ENCODE results near the gene GFPT2. TPM values are rescaled to one million over a fixed set of nuclear protein-coding genes. Genes with fewer than 3 reads are reported as not detected.

GFPT2 gene
- 12.3 TPM for polyA plus RNA-seq (2013, experiment 1 of 2)
- polyA plus RNA-seq (2013, experiment 2 of 2) = 12.0 TPM

- Histone ChIP-seq H3K4ac (ENCODE audit: low read depth in 1 of 2, low read length in 2 of 2) (peak within 1 kb of the TSS; percentile 13 to 43), H3K4me2 (ENCODE audit: low read length, poor library complexity, severe bottlenecking) (peak within 1 kb of the TSS; percentile 95), H3K27ac (ENCODE audit: low read length, poor library complexity, severe bottlenecking) (no peak within 1 kb of the TSS), H3K27me3 (ENCODE audit: control insufficient read depth in 1 of 2, insufficient read depth in 1 of 2, low read length in 2 of 2) (peaks cover 4 to 18% of the 10 kb centered on the region in 2 experiments), H2AFZ (ENCODE audit: low read depth, low read length) (peak within 1 kb of the TSS; percentile 78), H3K9ac (ENCODE audit: low read length) (peak within 1 kb of the TSS; percentile 90), H2AK5ac (ENCODE audit: low read length, severe bottlenecking) (no peak within 1 kb of the TSS), H2BK5ac (ENCODE audit: low read depth, low read length, poor library complexity, severe bottlenecking) (no peak within 1 kb of the TSS), H3K4me1 (ENCODE audit: control insufficient read depth, insufficient read depth, low read depth, low read length) (peaks cover 27% of the 10 kb centered on the region), H3K9me3 (ENCODE audit: control insufficient read depth, low read length) (no peaks in the 10 kb centered on the region), H3K4me3 (ENCODE audit: insufficient read depth in 1 of 2, low read depth in 1 of 2, low read length in 2 of 2) (peak within 1 kb of the TSS; percentile 73 to 99), H2BK12ac (ENCODE audit: low read length in 2 of 2) (peak within 1 kb of the TSS in 1 of 2 experiments; percentile 7), H3K23ac (ENCODE audit: low read length in 2 of 2) (peak within 1 kb of the TSS in 1 of 2 experiments; percentile 94), H3K36me3 (ENCODE audit: control insufficient read depth in 1 of 2, insufficient read depth in 2 of 2, low read depth in 1 of 2, low read length in 2 of 2) (peaks cover 0 to 3% of the 10 kb centered on the region in 2 experiments), H2BK120ac (ENCODE audit: low read depth, low read length) (peak within 1 kb of the TSS; percentile 90), H4K8ac (ENCODE audit: low read length) (peak within 1 kb of the TSS; percentile 70), H3K18ac (ENCODE audit: low read depth in 1 of 2, low read length in 2 of 2) (peak within 1 kb of the TSS; percentile 77 to 84), H3K14ac (ENCODE audit: low read length in 2 of 2) (peak within 1 kb of the TSS in 1 of 2 experiments; percentile 61), H4K91ac (ENCODE audit: low read length) (peak within 1 kb of the TSS; percentile 40), H2BK15ac (ENCODE audit: low read depth, poor library complexity, severe bottlenecking) (peak within 1 kb of the TSS; percentile 31), H3K79me1 (replicated peaks; ENCODE audit: low read length, poor library complexity, severe bottlenecking) (peaks cover 12% of the 10 kb centered on the region)
- WGBS = under 1% methylated on average over 85 of the region's 106 CpGs
- peak; percentile 87 for DNase-seq
Measured at GRCh38 chr5:180353048-180353979, at the start of gene GFPT2. GFPT2 (minus strand) TSS chr5:180353336; CDS start chr5:180353217, 119 bp downstream.

- no peak overlapping the region for H2BK120ac ChIP-seq (ENCODE audit: low read depth, low read length)
- no peak overlapping the region for H3K9ac ChIP-seq (ENCODE audit: low read length)
- H3K4me2 ChIP-seq (ENCODE audit: low read length, poor library complexity, severe bottlenecking) = no peak overlapping the region
- no peak overlapping the region for H3K4me3 ChIP-seq (ENCODE audit: insufficient read depth in 1 of 2, low read depth in 1 of 2, low read length in 2 of 2)
- H3K18ac ChIP-seq (ENCODE audit: low read depth in 1 of 2, low read length in 2 of 2) = no peak overlapping the region
- H2AK5ac ChIP-seq (ENCODE audit: low read length, severe bottlenecking) = no peak overlapping the region
- no peak overlapping the region for H3K27ac ChIP-seq (ENCODE audit: low read length, poor library complexity, severe bottlenecking)
- H3K23ac ChIP-seq (ENCODE audit: low read length in 2 of 2) = no peak overlapping the region
- no peaks in the 10 kb centered on the region for H3K27me3 ChIP-seq (ENCODE audit: control insufficient read depth in 1 of 2, insufficient read depth in 1 of 2, low read length in 2 of 2)
- H4K91ac ChIP-seq (ENCODE audit: low read length) = no peak overlapping the region
- H2BK12ac ChIP-seq (ENCODE audit: low read length in 2 of 2) = no peak overlapping the region
- H3K4me1 ChIP-seq (ENCODE audit: control insufficient read depth, insufficient read depth, low read depth, low read length) = no peaks in the 10 kb centered on the region
- no peaks in the 10 kb centered on the region for H3K36me3 ChIP-seq (ENCODE audit: control insufficient read depth in 1 of 2, insufficient read depth in 2 of 2, low read depth in 1 of 2, low read length in 2 of 2)
- no peak overlapping the region for H4K8ac ChIP-seq (ENCODE audit: low read length)
- no peak overlapping the region for H2BK5ac ChIP-seq (ENCODE audit: low read depth, low read length, poor library complexity, severe bottlenecking)
- no peak for DNase-seq
- no peak overlapping the region for H3K14ac ChIP-seq (ENCODE audit: low read length in 2 of 2)
- no peaks in the 10 kb centered on the region for H3K79me1 ChIP-seq (replicated peaks; ENCODE audit: low read length, poor library complexity, severe bottlenecking)
- 91% methylated on average over 12 of the region's 13 CpGs for WGBS
- H2AFZ ChIP-seq (ENCODE audit: low read depth, low read length) = no peak overlapping the region
- H3K4ac ChIP-seq (ENCODE audit: low read depth in 1 of 2, low read length in 2 of 2) = no peak overlapping the region
- peaks cover 6% of the 10 kb centered on the region for H3K9me3 ChIP-seq (ENCODE audit: control insufficient read depth, low read length)
- no peak overlapping the region for H2BK15ac ChIP-seq (ENCODE audit: low read depth, poor library complexity, severe bottlenecking)
Measured at GRCh38 chr5:180402716-180403115, 49.6 kb upstream of the GFPT2 start.

- H2BK120ac ChIP-seq (ENCODE audit: low read depth, low read length) = no peak overlapping the region
- H3K9me3 ChIP-seq (ENCODE audit: control insufficient read depth, low read length) = peaks cover 6% of the 10 kb centered on the region
- H4K91ac ChIP-seq (ENCODE audit: low read length) = no peak overlapping the region
- DNase-seq = no peak
- no peak overlapping the region for H2BK12ac ChIP-seq (ENCODE audit: low read length in 2 of 2)
- H3K4ac ChIP-seq (ENCODE audit: low read depth in 1 of 2, low read length in 2 of 2) = no peak overlapping the region
- no peaks in the 10 kb centered on the region for H3K27me3 ChIP-seq (ENCODE audit: control insufficient read depth in 1 of 2, insufficient read depth in 1 of 2, low read length in 2 of 2)
- no peaks in the 10 kb centered on the region for H3K4me1 ChIP-seq (ENCODE audit: control insufficient read depth, insufficient read depth, low read depth, low read length)
- H3K4me2 ChIP-seq (ENCODE audit: low read length, poor library complexity, severe bottlenecking) = no peak overlapping the region
- H2AFZ ChIP-seq (ENCODE audit: low read depth, low read length) = no peak overlapping the region
- H2BK15ac ChIP-seq (ENCODE audit: low read depth, poor library complexity, severe bottlenecking) = no peak overlapping the region
- no peak overlapping the region for H3K27ac ChIP-seq (ENCODE audit: low read length, poor library complexity, severe bottlenecking)
- WGBS = 81% methylated on average over 11 of the region's 11 CpGs
- H3K18ac ChIP-seq (ENCODE audit: low read depth in 1 of 2, low read length in 2 of 2) = no peak overlapping the region
- H3K9ac ChIP-seq (ENCODE audit: low read length) = no peak overlapping the region
- H3K79me1 ChIP-seq (replicated peaks; ENCODE audit: low read length, poor library complexity, severe bottlenecking) = no peaks in the 10 kb centered on the region
- no peak overlapping the region for H3K23ac ChIP-seq (ENCODE audit: low read length in 2 of 2)
- H3K36me3 ChIP-seq (ENCODE audit: control insufficient read depth in 1 of 2, insufficient read depth in 2 of 2, low read depth in 1 of 2, low read length in 2 of 2) = no peaks in the 10 kb centered on the region
- no peak overlapping the region for H4K8ac ChIP-seq (ENCODE audit: low read length)
- H2AK5ac ChIP-seq (ENCODE audit: low read length, severe bottlenecking) = no peak overlapping the region
- H2BK5ac ChIP-seq (ENCODE audit: low read depth, low read length, poor library complexity, severe bottlenecking) = no peak overlapping the region
- no peak overlapping the region for H3K4me3 ChIP-seq (ENCODE audit: insufficient read depth in 1 of 2, low read depth in 1 of 2, low read length in 2 of 2)
- no peak overlapping the region for H3K14ac ChIP-seq (ENCODE audit: low read length in 2 of 2)
Measured at GRCh38 chr5:180401229-180401907, 48.2 kb upstream of the GFPT2 start.

- H3K27ac ChIP-seq (ENCODE audit: low read length, poor library complexity, severe bottlenecking) = no peak overlapping the region
- no peak overlapping the region for H2BK15ac ChIP-seq (ENCODE audit: low read depth, poor library complexity, severe bottlenecking)
- H3K9me3 ChIP-seq (ENCODE audit: control insufficient read depth, low read length) = peaks cover 6% of the 10 kb centered on the region
- H3K79me1 ChIP-seq (replicated peaks; ENCODE audit: low read length, poor library complexity, severe bottlenecking) = no peaks in the 10 kb centered on the region
- DNase-seq = no peak
- H3K36me3 ChIP-seq (ENCODE audit: control insufficient read depth in 1 of 2, insufficient read depth in 2 of 2, low read depth in 1 of 2, low read length in 2 of 2) = no peaks in the 10 kb centered on the region
- WGBS = 74% methylated on average over 9 of the region's 9 CpGs
- H3K4me3 ChIP-seq (ENCODE audit: insufficient read depth in 1 of 2, low read depth in 1 of 2, low read length in 2 of 2) = no peak overlapping the region
- no peaks in the 10 kb centered on the region for H3K4me1 ChIP-seq (ENCODE audit: control insufficient read depth, insufficient read depth, low read depth, low read length)
- no peak overlapping the region for H2BK12ac ChIP-seq (ENCODE audit: low read length in 2 of 2)
- H3K18ac ChIP-seq (ENCODE audit: low read depth in 1 of 2, low read length in 2 of 2) = no peak overlapping the region
- no peaks in the 10 kb centered on the region for H3K27me3 ChIP-seq (ENCODE audit: control insufficient read depth in 1 of 2, insufficient read depth in 1 of 2, low read length in 2 of 2)
- no peak overlapping the region for H2BK5ac ChIP-seq (ENCODE audit: low read depth, low read length, poor library complexity, severe bottlenecking)
- no peak overlapping the region for H2BK120ac ChIP-seq (ENCODE audit: low read depth, low read length)
- H2AK5ac ChIP-seq (ENCODE audit: low read length, severe bottlenecking) = no peak overlapping the region
- no peak overlapping the region for H4K8ac ChIP-seq (ENCODE audit: low read length)
- no peak overlapping the region for H2AFZ ChIP-seq (ENCODE audit: low read depth, low read length)
- no peak overlapping the region for H3K4me2 ChIP-seq (ENCODE audit: low read length, poor library complexity, severe bottlenecking)
- H3K23ac ChIP-seq (ENCODE audit: low read length in 2 of 2) = no peak overlapping the region
- H4K91ac ChIP-seq (ENCODE audit: low read length) = no peak overlapping the region
- peak overlapping the region; percentile 34 for H3K9ac ChIP-seq (ENCODE audit: low read length)
- no peak overlapping the region for H3K14ac ChIP-seq (ENCODE audit: low read length in 2 of 2)
- no peak overlapping the region for H3K4ac ChIP-seq (ENCODE audit: low read depth in 1 of 2, low read length in 2 of 2)
Measured at GRCh38 chr5:180400416-180400815, 47.3 kb upstream of the GFPT2 start.

Data from mesenchymal stem cell (in vitro differentiated cells and primary cell).